ENCODE measurements around the gene KHSRP. TPM values are rescaled to one million over a fixed set of nuclear protein-coding genes. Genes with fewer than 3 reads are reported as not detected.

KHSRP gene
- polyA plus RNA-seq, 2 donors = 91.9 to 96.2 TPM

GRCh38 chr19:6378041-6378440, 46.6 kb downstream of the KHSRP start:
- 36 to 58% methylated on average over 6 of the region's 6 CpGs for WGBS, 2 donors
- no peaks in the 10 kb centered on the region for H3K27me3 ChIP-seq (ENCODE audit: control insufficient read depth in 1 of 2, insufficient read depth in 2 of 2, low read length in 2 of 2)
- H3K36me3 ChIP-seq (ENCODE audit: control insufficient read depth in 2 of 2, insufficient read depth in 2 of 2, low read length in 1 of 2) = peaks cover 25 to 49% of the 10 kb centered on the region in 2 donors
- no peak overlapping the region for H3K4me3 ChIP-seq (ENCODE audit: low read depth in 1 of 2, low read length in 2 of 2)
- no peak overlapping the region for H3K27ac ChIP-seq (ENCODE audit: low read depth in 2 of 2, low read length in 1 of 2)
- peaks cover 0 to 3% of the 10 kb centered on the region in 2 donors for H3K9me3 ChIP-seq (ENCODE audit: control insufficient read depth in 2 of 2, insufficient read depth in 1 of 2, low read depth in 1 of 2, low read length in 1 of 2)
- H3K4me1 ChIP-seq (ENCODE audit: control insufficient read depth in 2 of 2, insufficient read depth in 2 of 2, low read length in 1 of 2) = peaks cover 0 to 8% of the 10 kb centered on the region in 2 donors

GRCh38 chr19:6376512-6377190, 48.0 kb downstream of the KHSRP start:
- Histone ChIP-seq H3K4me3 (ENCODE audit: low read depth in 1 of 2, low read length in 2 of 2) (no peak overlapping the region), H3K4me1 (ENCODE audit: control insufficient read depth in 2 of 2, insufficient read depth in 2 of 2, low read length in 1 of 2) (peaks cover 0 to 8% of the 10 kb centered on the region in 2 donors), H3K36me3 (ENCODE audit: control insufficient read depth in 2 of 2, insufficient read depth in 2 of 2, low read length in 1 of 2) (peaks cover 16 to 37% of the 10 kb centered on the region in 2 donors), H3K27ac (ENCODE audit: low read depth in 2 of 2, low read length in 1 of 2) (no peak overlapping the region), H3K27me3 (ENCODE audit: control insufficient read depth in 1 of 2, insufficient read depth in 2 of 2, low read length in 2 of 2) (no peaks in the 10 kb centered on the region), H3K9me3 (ENCODE audit: control insufficient read depth in 2 of 2, insufficient read depth in 1 of 2, low read depth in 1 of 2, low read length in 1 of 2) (peaks cover 0 to 3% of the 10 kb centered on the region in 2 donors)
- 71 to 77% methylated on average over 19 of the region's 19 CpGs for WGBS, 2 donors

- H3K4me1 ChIP-seq (ENCODE audit: control insufficient read depth in 2 of 2, insufficient read depth in 2 of 2, low read length in 1 of 2) = peaks cover 0 to 8% of the 10 kb centered on the region in 2 donors
- WGBS, 2 donors = 85 to 87% methylated on average over 24 to 25 of the region's 25 CpGs
- H3K4me3 ChIP-seq (ENCODE audit: low read depth in 1 of 2, low read length in 2 of 2) = no peak within 1 kb of the TSS
- no peak within 1 kb of the TSS for H3K27ac ChIP-seq (ENCODE audit: low read depth in 2 of 2, low read length in 1 of 2)
- peaks cover 8 to 26% of the 10 kb centered on the region in 2 donors for H3K36me3 ChIP-seq (ENCODE audit: control insufficient read depth in 2 of 2, insufficient read depth in 2 of 2, low read length in 1 of 2)
- no peaks in the 10 kb centered on the region for H3K27me3 ChIP-seq (ENCODE audit: control insufficient read depth in 1 of 2, insufficient read depth in 2 of 2, low read length in 2 of 2)
- H3K9me3 ChIP-seq (ENCODE audit: control insufficient read depth in 2 of 2, insufficient read depth in 1 of 2, low read depth in 1 of 2, low read length in 1 of 2) = peaks cover 0 to 3% of the 10 kb centered on the region in 2 donors
These were observed 49.1 kb downstream of the KHSRP start, which contains the start of gene PSPN for GRCh38 chr19:6375411-6376010. PSPN (minus strand) TSS chr19:6375933; CDS start chr19:6375849, 84 bp downstream.

GRCh38 chr19:6374711-6375410, 49.8 kb downstream of the KHSRP start:
- Histone ChIP-seq H3K9me3 (ENCODE audit: control insufficient read depth in 2 of 2, insufficient read depth in 1 of 2, low read depth in 1 of 2, low read length in 1 of 2) (no peaks in the 10 kb centered on the region), H3K27ac (ENCODE audit: low read depth in 2 of 2, low read length in 1 of 2) (no peak overlapping the region), H3K27me3 (ENCODE audit: control insufficient read depth in 1 of 2, insufficient read depth in 2 of 2, low read length in 2 of 2) (no peaks in the 10 kb centered on the region), H3K4me1 (ENCODE audit: control insufficient read depth in 2 of 2, insufficient read depth in 2 of 2, low read length in 1 of 2) (peaks cover 0 to 8% of the 10 kb centered on the region in 2 donors), H3K4me3 (ENCODE audit: low read depth in 1 of 2, low read length in 2 of 2) (no peak overlapping the region), H3K36me3 (ENCODE audit: control insufficient read depth in 2 of 2, insufficient read depth in 2 of 2, low read length in 1 of 2) (peaks cover 1 to 19% of the 10 kb centered on the region in 2 donors)
- WGBS, 2 donors = 83 to 88% methylated on average over 29 of the region's 29 CpGs

GRCh38 chr19:6374161-6374709, 50.4 kb downstream of the KHSRP start:
- no peaks in the 10 kb centered on the region for H3K9me3 ChIP-seq (ENCODE audit: control insufficient read depth in 2 of 2, insufficient read depth in 1 of 2, low read depth in 1 of 2, low read length in 1 of 2)
- H3K4me1 ChIP-seq (ENCODE audit: control insufficient read depth in 2 of 2, insufficient read depth in 2 of 2, low read length in 1 of 2) = peaks cover 0 to 8% of the 10 kb centered on the region in 2 donors
- H3K4me3 ChIP-seq (ENCODE audit: low read depth in 1 of 2, low read length in 2 of 2) = no peak overlapping the region
- peak overlapping the region in 1 of 2 donors; percentile 87 for H3K27ac ChIP-seq (ENCODE audit: low read depth in 2 of 2, low read length in 1 of 2)
- no peaks in the 10 kb centered on the region for H3K27me3 ChIP-seq (ENCODE audit: control insufficient read depth in 1 of 2, insufficient read depth in 2 of 2, low read length in 2 of 2)
- 62 to 70% methylated on average over 29 of the region's 29 CpGs for WGBS, 2 donors
- H3K36me3 ChIP-seq (ENCODE audit: control insufficient read depth in 2 of 2, insufficient read depth in 2 of 2, low read length in 1 of 2) = peaks cover 0 to 15% of the 10 kb centered on the region in 2 donors

GRCh38 chr19:6373813-6374108, 50.9 kb downstream of the KHSRP start:
- Histone ChIP-seq H3K4me1 (ENCODE audit: control insufficient read depth in 2 of 2, insufficient read depth in 2 of 2, low read length in 1 of 2) (peaks cover 0 to 8% of the 10 kb centered on the region in 2 donors), H3K27me3 (ENCODE audit: control insufficient read depth in 1 of 2, insufficient read depth in 2 of 2, low read length in 2 of 2) (no peaks in the 10 kb centered on the region), H3K9me3 (ENCODE audit: control insufficient read depth in 2 of 2, insufficient read depth in 1 of 2, low read depth in 1 of 2, low read length in 1 of 2) (no peaks in the 10 kb centered on the region), H3K27ac (ENCODE audit: low read depth in 2 of 2, low read length in 1 of 2) (peak overlapping the region; percentile 69 to 87), H3K4me3 (ENCODE audit: low read depth in 1 of 2, low read length in 2 of 2) (peak overlapping the region; percentile 26 to 39), H3K36me3 (ENCODE audit: control insufficient read depth in 2 of 2, insufficient read depth in 2 of 2, low read length in 1 of 2) (peaks cover 0 to 18% of the 10 kb centered on the region in 2 donors)
- 23 to 34% methylated on average over 5 of the region's 5 CpGs for WGBS, 2 donors

- peaks cover 0 to 8% of the 10 kb centered on the region in 2 donors for H3K4me1 ChIP-seq (ENCODE audit: control insufficient read depth in 2 of 2, insufficient read depth in 2 of 2, low read length in 1 of 2)
- H3K27me3 ChIP-seq (ENCODE audit: control insufficient read depth in 1 of 2, insufficient read depth in 2 of 2, low read length in 2 of 2) = no peaks in the 10 kb centered on the region
- H3K27ac ChIP-seq (ENCODE audit: low read depth in 2 of 2, low read length in 1 of 2) = peak overlapping the region; percentile 99 to 100
- H3K4me3 ChIP-seq (ENCODE audit: low read depth in 1 of 2, low read length in 2 of 2) = peak overlapping the region; percentile 71 to 89
- WGBS, 2 donors = 1 to 2% methylated on average over 46 to 53 of the region's 53 CpGs
- H3K36me3 ChIP-seq (ENCODE audit: control insufficient read depth in 2 of 2, insufficient read depth in 2 of 2, low read length in 1 of 2) = peaks cover 4 to 21% of the 10 kb centered on the region in 2 donors
- no peaks in the 10 kb centered on the region for H3K9me3 ChIP-seq (ENCODE audit: control insufficient read depth in 2 of 2, insufficient read depth in 1 of 2, low read depth in 1 of 2, low read length in 1 of 2)
These were observed 51.4 kb downstream of the KHSRP start for GRCh38 chr19:6373096-6373812.

- 0 to 2% methylated on average over 40 to 47 of the region's 47 CpGs for WGBS, 2 donors
- Histone ChIP-seq H3K4me3 (ENCODE audit: low read depth in 1 of 2, low read length in 2 of 2) (peak within 1 kb of the TSS; percentile 71 to 89), H3K27ac (ENCODE audit: low read depth in 2 of 2, low read length in 1 of 2) (peak within 1 kb of the TSS; percentile 99 to 100), H3K9me3 (ENCODE audit: control insufficient read depth in 2 of 2, insufficient read depth in 1 of 2, low read depth in 1 of 2, low read length in 1 of 2) (no peaks in the 10 kb centered on the region), H3K27me3 (ENCODE audit: control insufficient read depth in 1 of 2, insufficient read depth in 2 of 2, low read length in 2 of 2) (no peaks in the 10 kb centered on the region), H3K4me1 (ENCODE audit: control insufficient read depth in 2 of 2, insufficient read depth in 2 of 2, low read length in 1 of 2) (peaks cover 0 to 8% of the 10 kb centered on the region in 2 donors), H3K36me3 (ENCODE audit: control insufficient read depth in 2 of 2, insufficient read depth in 2 of 2, low read length in 1 of 2) (peaks cover 9 to 25% of the 10 kb centered on the region in 2 donors)
These were observed 52.0 kb downstream of the KHSRP start, which contains the start of gene ALKBH7 for GRCh38 chr19:6372594-6373095. ALKBH7 (plus strand) TSS chr19:6372794; CDS start chr19:6372821, 27 bp downstream.

GRCh38 chr19:6364353-6364752, 60.3 kb downstream of the KHSRP start:
- 97 to 98% methylated on average over 21 of the region's 21 CpGs for WGBS, 2 donors
- peaks cover 13 to 25% of the 10 kb centered on the region in 2 donors for H3K36me3 ChIP-seq (ENCODE audit: control insufficient read depth in 2 of 2, insufficient read depth in 2 of 2, low read length in 1 of 2)

More at GRCh38 chr19:6364353-6364752, 60.3 kb downstream of the KHSRP start:
- H3K4me1 ChIP-seq (ENCODE audit: control insufficient read depth in 2 of 2, insufficient read depth in 2 of 2, low read length in 1 of 2) = peaks cover 2% of the 10 kb centered on the region in 2 donors
- H3K27me3 ChIP-seq (ENCODE audit: control insufficient read depth in 1 of 2, insufficient read depth in 2 of 2, low read length in 2 of 2) = no peaks in the 10 kb centered on the region
- no peak overlapping the region for H3K4me3 ChIP-seq (ENCODE audit: low read depth in 1 of 2, low read length in 2 of 2)
- H3K27ac ChIP-seq (ENCODE audit: low read depth in 2 of 2, low read length in 1 of 2) = no peak overlapping the region
- H3K9me3 ChIP-seq (ENCODE audit: control insufficient read depth in 2 of 2, insufficient read depth in 1 of 2, low read depth in 1 of 2, low read length in 1 of 2) = no peaks in the 10 kb centered on the region
